Skeletal muscle satellite cell (primary cell): Measurements from ENCODE around the gene RAB40B.

Experiments used
- H3K27me3 ChIP-seq: 2 replicates; pipeline ENCODE4 v1.7.0; 2013; ENCODE audit warnings: low read length; ENCODE audit not compliant: control insufficient read depth, insufficient read depth
- H3K36me3 ChIP-seq: 2 replicates; pipeline ENCODE4 v1.7.0; 2013; ENCODE audit warnings: mild to moderate bottlenecking, control low read depth, low read length; ENCODE audit not compliant: insufficient read depth
- H3K4me1 ChIP-seq: 2 replicates; pipeline ENCODE4 v1.7.0; 2013; ENCODE audit warnings: low read length; ENCODE audit not compliant: control insufficient read depth, insufficient read depth
- H3K4me2 ChIP-seq: 2 replicates; pipeline ENCODE4 v1.7.0; 2013; ENCODE audit warnings: mild to moderate bottlenecking, low read length
- H3K4me3 ChIP-seq: 2 replicates; pipeline ENCODE4 v1.7.0; 2013; ENCODE audit warnings: low read length
- H3K9ac ChIP-seq: 2 replicates; pipeline ENCODE4 v1.7.0; 2013; ENCODE audit warnings: mild to moderate bottlenecking, low read depth, low read length, moderate library complexity
- H3K9me3 ChIP-seq: replicated peaks from 2 replicates; pipeline ENCODE4 v1.7.0; 2013; ENCODE audit warnings: mild to moderate bottlenecking, control low read depth, low read length

Gene RAB40B

DNA sequence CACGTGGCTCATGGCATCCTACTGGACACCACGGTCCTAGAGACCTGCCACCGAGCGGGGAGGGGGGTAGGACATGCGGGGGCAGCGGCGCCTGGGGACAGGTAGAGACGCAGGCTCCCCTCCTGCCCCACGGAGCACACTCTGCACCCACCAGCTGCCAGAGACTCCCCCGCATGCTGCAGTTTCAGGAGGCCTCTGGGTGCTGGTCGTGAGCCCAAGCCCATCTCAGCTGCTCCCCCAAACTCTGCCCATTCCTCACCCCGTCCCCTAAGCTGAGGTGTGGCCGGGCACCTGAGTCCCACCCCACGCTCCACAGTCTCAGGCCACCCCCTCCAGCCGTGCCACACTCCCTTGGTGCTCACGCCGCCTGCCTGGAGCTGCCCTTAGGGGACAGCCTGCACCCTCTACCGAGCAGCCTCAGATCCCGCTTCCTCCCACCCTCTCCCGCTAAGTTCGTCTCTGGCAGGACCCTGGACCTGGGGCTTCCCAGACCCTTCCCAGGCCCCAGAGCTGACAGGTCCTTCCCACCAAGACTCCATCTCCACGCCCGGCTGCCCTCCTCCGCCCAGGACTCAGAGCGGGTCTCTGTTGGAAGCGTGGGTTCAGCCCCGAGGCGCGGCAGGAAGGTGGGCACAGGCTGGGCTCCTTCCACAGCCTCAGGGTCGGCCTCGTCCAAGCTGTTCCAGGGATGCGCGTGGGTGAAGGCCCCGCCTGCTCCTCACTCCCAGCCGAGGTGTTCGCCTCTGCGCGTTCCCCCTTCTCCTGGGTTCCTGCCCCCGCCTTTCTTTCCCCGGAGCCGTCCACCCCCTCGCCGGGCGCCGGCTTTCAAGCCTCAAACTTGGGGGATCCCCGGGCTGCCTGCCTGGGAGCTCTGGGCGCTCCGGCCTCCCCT, 1.3 kb downstream of the RAB40B start:
- Histone ChIP-seq H3K27me3 (no peaks in the 10 kb centered on the region), H3K4me3 (peak overlapping the region; percentile 88), H3K4me2 (peak overlapping the region; percentile 94), H3K36me3 (no peaks in the 10 kb centered on the region), H3K9me3 (no peaks in the 10 kb centered on the region), H3K4me1 (peaks cover 14% of the 10 kb centered on the region), H3K9ac (peak overlapping the region; percentile 56)

DNA sequence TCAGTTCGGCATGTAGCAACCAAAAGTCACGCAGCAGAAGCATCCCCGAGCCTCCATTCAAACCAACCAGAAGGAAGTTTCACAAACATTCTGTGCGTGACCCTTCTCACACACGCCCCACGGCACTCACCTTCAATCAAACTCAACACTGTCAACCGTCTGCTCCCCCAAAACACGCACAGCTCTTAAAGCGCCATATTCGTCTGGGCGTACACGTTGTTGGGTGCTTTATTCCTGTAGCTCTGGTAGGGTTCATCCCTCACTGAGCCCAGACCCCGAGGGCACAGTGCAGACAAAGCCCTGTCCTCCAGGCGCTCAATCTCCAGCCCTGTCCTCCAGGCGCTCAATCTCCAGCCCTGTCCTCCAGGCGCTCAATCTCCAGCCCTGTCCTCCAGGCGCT, 2.2 kb downstream of the RAB40B start:
- no peak overlapping the region for H3K4me3 ChIP-seq
- peaks cover 14% of the 10 kb centered on the region for H3K4me1 ChIP-seq
- H3K9ac ChIP-seq: no peak overlapping the region
- no peaks in the 10 kb centered on the region for H3K27me3 ChIP-seq
- no peaks in the 10 kb centered on the region for H3K36me3 ChIP-seq
- H3K9me3 ChIP-seq: no peaks in the 10 kb centered on the region
- no peak overlapping the region for H3K4me2 ChIP-seq

DNA sequence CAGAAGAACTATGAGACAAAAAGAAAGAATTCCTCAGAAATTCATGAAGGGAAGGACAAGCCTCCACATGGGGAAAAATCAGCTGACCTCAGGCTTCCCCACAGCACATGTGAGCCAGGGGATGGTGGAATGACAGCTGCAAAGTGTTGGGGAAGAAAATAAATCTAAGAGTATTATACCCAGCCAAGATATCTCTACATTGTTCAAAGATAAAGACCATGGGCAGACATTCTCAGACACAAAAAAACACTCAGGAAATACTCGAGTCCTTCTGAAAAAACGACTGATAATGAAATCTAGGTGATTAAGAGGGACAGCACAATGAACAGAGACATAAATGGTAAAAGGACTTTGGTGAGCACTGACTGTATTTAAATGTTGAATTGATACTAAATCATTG, 3.9 kb downstream of the RAB40B start:
- H3K9me3 ChIP-seq: no peaks in the 10 kb centered on the region
- H3K4me2 ChIP-seq: no peak overlapping the region
- no peaks in the 10 kb centered on the region for H3K27me3 ChIP-seq
- H3K4me1 ChIP-seq: peaks cover 14% of the 10 kb centered on the region
- no peak overlapping the region for H3K9ac ChIP-seq
- no peak overlapping the region for H3K4me3 ChIP-seq
- no peaks in the 10 kb centered on the region for H3K36me3 ChIP-seq

DNA sequence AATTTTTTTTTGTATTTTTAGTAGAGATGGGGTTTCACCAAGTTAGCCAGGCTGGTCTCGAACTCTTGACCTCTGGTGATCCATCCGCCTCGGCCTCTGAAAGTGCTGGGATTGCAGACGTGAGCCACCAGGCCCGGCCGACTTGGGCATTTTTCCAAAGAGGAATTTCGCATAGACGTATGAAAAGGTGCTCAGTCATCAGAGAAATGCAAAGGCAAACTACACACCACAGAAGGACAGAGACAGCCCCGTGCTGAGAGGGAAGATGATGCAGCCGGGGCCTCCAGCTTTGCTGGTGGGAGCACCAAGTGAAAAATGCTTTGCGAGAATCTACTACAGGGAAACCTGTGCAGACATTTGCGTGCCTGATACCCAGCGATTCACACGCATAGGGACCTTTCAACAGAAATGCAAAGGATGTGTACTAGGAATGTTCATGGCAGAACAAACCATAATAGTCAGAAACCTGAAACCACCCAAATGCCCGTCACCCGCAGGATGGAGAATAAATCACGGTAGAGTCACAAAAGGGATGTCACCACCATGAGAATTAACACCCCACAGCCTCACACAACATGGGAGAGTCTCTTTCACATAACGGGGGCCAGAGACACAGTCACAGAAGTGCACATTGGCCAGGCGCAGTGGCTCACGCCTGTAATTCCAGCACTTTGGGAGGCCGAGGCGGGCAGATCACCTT, 5.2 kb downstream of the RAB40B start:
- Histone ChIP-seq H3K9ac (no peak overlapping the region), H3K4me1 (peaks cover 8% of the 10 kb centered on the region), H3K4me2 (no peak overlapping the region), H3K36me3 (no peaks in the 10 kb centered on the region), H3K4me3 (no peak overlapping the region), H3K9me3 (no peaks in the 10 kb centered on the region), H3K27me3 (no peaks in the 10 kb centered on the region)

DNA sequence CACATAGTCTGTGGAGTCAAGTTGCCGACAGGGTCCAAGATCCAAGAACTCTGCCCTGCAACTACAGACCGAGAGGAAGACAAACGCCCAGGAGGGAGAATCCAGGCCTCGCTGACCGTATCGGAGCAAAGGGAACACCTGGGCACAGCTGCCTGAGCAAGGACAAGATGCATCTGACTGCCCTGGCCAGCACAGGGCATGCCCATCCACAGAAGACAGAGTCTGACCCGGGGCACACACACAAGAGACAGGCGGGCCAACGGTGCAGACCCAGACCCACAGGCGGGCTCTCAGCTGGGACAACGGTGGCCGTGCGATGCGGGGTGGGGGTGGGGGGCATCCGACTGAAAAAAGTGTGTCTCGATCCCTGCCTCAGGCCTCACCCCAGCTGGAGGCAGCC, 6.2 kb downstream of the RAB40B start:
- Histone ChIP-seq H3K36me3 (no peaks in the 10 kb centered on the region), H3K9me3 (no peaks in the 10 kb centered on the region), H3K27me3 (no peaks in the 10 kb centered on the region), H3K4me2 (no peak overlapping the region), H3K9ac (no peak overlapping the region), H3K4me3 (no peak overlapping the region), H3K4me1 (peaks cover 3% of the 10 kb centered on the region)

DNA sequence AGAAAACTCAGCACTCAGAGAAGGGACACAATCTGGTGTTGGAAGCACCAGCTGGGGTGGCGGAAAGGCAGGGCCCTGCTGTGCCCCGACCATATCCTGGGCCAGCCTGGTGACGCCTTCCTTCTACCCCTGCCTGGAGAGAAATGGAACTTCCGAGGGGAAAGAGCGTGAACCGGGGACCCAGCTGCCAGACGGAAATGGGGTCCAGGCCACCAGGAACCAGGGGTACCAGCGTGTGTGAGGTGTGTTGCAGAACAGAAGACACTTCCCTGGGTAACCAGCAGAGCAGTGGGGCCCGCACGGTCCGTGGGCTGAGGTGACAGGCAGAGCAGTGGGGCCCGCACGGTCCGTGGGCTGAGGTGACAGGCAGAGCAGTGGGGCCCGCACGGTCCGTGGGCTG, 6.8 kb downstream of the RAB40B start:
- Histone ChIP-seq H3K9ac (no peak overlapping the region), H3K4me2 (no peak overlapping the region), H3K4me3 (no peak overlapping the region), H3K9me3 (no peaks in the 10 kb centered on the region), H3K27me3 (no peaks in the 10 kb centered on the region), H3K4me1 (no peaks in the 10 kb centered on the region), H3K36me3 (no peaks in the 10 kb centered on the region)

DNA sequence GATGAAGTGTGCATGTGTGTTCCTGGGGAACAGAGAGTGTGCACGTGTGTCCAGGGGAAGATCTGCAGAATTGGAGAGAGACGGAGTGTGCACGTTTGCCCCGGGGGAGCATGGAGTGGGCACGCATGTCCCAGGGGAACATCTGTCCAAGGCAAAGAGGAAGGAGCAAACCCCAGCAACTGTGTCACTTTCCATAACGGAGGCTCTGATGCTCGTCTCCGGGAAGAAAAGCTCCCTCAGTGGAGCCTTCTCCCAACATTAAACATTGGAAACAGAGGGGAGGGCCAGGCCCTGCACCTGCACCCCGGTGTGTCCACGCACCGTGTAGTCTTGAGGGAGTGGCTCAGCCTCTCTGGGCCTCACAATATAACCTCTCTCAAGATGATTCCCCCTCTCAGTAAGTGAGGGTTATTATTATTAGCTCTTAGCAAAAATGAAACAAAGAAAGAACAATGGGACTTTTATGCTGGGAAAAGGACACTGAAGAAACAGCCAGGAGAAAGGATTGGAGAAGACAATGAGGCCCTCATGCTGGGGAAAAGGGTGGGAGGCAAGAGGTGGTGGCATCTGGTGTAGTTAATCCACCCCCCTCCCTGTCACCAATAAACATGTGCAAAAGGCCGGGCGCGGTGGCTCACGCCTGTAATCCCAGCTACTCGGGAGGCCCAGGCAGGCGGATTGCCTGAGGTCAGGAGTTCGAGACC, 7.6 kb downstream of the RAB40B start:
- H3K9ac ChIP-seq: no peak overlapping the region
- no peaks in the 10 kb centered on the region for H3K9me3 ChIP-seq
- H3K4me2 ChIP-seq: no peak overlapping the region
- H3K36me3 ChIP-seq: no peaks in the 10 kb centered on the region
- H3K4me1 ChIP-seq: no peaks in the 10 kb centered on the region
- no peak overlapping the region for H3K4me3 ChIP-seq
- H3K27me3 ChIP-seq: no peaks in the 10 kb centered on the region

DNA sequence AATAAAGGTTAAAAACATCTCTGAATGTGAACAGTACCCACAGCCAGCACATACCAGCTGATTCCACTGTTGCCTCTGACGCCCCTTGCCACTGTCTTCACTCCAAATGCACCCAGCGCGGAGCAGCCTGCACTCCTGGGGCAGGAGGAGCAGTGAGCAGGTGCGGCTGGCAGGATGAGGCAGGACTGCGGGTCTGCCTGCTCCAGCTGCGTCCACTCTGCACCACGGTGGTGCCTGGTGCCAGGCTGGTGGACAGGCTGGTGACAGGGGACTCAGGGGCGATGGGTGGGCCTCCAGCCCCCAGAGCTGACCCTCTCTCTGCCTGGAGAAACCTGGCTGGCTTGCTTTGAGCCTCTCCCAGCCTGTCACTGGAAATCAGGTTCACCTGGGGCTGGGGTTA, 9.4 kb downstream of the RAB40B start:
- no peaks in the 10 kb centered on the region for H3K36me3 ChIP-seq
- no peaks in the 10 kb centered on the region for H3K4me1 ChIP-seq
- no peaks in the 10 kb centered on the region for H3K9me3 ChIP-seq
- H3K4me3 ChIP-seq: no peak overlapping the region
- no peak overlapping the region for H3K4me2 ChIP-seq
- H3K9ac ChIP-seq: no peak overlapping the region
- H3K27me3 ChIP-seq: no peaks in the 10 kb centered on the region

DNA sequence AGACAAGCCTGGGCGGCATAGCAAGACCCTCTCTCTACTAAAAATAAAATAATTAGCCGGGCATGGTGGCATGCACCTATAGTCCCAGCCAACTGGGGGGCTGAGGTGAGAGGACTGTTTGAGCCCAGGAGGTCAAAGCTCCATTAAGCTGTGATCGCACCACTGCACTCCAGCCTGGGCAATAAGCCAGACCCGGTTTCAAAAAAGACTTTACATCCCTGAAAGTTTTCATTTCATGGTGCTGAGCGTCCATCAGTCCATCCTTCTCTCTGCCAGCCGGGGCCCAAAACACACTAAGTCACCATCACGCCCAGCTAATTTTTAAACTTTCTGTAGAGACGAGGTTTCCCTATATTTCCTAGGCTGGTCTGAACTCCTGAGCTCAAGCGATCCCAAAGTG, 10.6 kb downstream of the RAB40B start:
- no peaks in the 10 kb centered on the region for H3K9me3 ChIP-seq
- no peak overlapping the region for H3K4me3 ChIP-seq
- no peak overlapping the region for H3K4me2 ChIP-seq
- no peaks in the 10 kb centered on the region for H3K27me3 ChIP-seq
- no peaks in the 10 kb centered on the region for H3K4me1 ChIP-seq
- H3K9ac ChIP-seq: no peak overlapping the region
- H3K36me3 ChIP-seq: no peaks in the 10 kb centered on the region

DNA sequence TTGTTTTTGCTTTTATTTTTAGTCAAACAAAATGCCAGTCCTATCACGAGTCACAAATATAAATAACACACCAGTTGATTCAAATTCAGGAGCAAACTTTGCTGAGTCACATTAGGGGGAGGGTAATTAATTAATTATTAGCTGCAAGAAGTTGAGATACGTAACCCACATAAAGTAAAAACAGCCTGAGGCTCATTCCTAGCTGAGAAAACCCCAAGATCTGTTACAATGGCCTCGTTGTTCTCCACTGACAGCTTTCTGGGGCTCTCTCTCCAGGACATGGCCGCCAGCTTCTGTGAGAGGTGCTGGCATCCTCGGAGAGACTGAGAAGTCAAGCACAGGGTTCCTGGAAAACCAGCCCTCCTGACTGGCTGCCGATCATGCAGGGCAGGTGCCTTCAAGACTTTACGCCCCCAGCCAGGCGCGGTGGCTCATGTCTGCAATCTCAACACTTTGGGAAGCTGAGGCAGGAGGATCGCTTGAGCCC, 11.1 kb downstream of the RAB40B start:
- H3K4me1 ChIP-seq: no peaks in the 10 kb centered on the region
- no peak overlapping the region for H3K4me3 ChIP-seq
- H3K9me3 ChIP-seq: no peaks in the 10 kb centered on the region
- no peak overlapping the region for H3K9ac ChIP-seq
- no peak overlapping the region for H3K4me2 ChIP-seq
- H3K27me3 ChIP-seq: no peaks in the 10 kb centered on the region
- no peaks in the 10 kb centered on the region for H3K36me3 ChIP-seq
